ENCODE measurements around the gene KLHDC8A. TPM values are rescaled to one million over a fixed set of nuclear protein-coding genes. Genes with fewer than 3 reads are reported as not detected.

KLHDC8A gene
- total RNA-seq, 1 donor from 2014 or later = not detected

DNA sequence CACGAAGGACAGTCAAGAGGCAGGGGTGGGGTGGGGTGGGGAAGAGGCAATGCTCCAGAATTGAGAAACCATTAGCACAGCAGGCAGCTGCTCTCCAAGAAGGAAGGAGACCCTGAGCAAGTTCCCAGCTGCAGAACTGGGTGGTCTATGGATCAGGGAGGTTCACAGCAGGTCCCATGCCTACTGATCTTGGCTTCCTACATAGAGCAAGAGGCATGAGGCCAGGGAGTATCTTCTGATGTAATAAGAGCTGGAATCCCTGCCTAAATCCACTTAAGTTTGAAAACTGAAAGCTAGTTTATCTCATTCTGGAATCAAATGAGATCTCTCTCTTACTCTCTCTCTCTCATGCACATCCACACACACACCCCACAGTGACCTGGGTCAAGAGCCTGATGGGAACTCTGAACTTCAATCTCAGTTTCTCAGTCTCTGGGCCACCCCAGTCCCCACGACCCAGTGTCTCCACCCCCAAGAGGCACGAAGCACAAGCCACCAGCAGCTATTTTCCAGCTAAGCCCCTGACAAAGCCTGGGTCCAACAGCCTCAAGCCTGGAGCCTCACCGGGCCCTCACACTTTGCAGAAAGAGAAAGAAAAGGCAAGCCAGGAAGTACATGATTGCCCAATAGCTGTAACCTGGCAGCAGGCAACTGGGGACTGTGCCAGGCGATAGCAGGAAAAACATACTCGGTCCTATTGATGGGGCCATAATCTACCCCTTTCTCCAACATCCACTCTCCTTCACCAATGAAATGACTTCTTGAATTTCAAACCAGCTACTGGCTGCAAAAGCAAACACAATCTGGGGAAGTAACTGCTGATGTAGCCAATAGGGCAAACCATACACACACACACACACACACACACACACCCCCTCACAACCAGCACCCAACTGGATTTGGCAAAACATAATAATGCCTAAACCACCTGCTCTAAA is 37.4 kb downstream of the KLHDC8A start:
- TF ChIP-seq, protein P1, sequence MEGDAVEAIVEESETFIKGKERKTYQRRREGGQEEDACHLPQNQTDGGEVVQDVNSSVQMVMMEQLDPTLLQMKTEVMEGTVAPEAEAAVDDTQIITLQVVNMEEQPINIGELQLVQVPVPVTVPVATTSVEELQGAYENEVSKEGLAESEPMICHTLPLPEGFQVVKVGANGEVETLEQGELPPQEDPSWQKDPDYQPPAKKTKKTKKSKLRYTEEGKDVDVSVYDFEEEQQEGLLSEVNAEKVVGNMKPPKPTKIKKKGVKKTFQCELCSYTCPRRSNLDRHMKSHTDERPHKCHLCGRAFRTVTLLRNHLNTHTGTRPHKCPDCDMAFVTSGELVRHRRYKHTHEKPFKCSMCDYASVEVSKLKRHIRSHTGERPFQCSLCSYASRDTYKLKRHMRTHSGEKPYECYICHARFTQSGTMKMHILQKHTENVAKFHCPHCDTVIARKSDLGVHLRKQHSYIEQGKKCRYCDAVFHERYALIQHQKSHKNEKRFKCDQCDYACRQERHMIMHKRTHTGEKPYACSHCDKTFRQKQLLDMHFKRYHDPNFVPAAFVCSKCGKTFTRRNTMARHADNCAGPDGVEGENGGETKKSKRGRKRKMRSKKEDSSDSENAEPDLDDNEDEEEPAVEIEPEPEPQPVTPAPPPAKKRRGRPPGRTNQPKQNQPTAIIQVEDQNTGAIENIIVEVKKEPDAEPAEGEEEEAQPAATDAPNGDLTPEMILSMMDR (IDR thresholded peaks at IDR 0.05) = no peak
- no peak for DNase-seq (ENCODE audit: extremely low spot score, unreplicated experiment)
- Mint-ChIP-seq H3K27ac (ENCODE audit: unreplicated experiment) (peak overlapping the region; percentile 89), H3K4me3 (ENCODE audit: unreplicated experiment) (peak overlapping the region; percentile 95), H3K4me1 (ENCODE audit: unreplicated experiment) (peaks cover 59% of the 10 kb centered on the region), H3K27me3 (ENCODE audit: unreplicated experiment) (no peaks in the 10 kb centered on the region), H3K36me3 (ENCODE audit: unreplicated experiment) (no peaks in the 10 kb centered on the region), H3K9me3 (ENCODE audit: unreplicated experiment) (no peaks in the 10 kb centered on the region)

DNA sequence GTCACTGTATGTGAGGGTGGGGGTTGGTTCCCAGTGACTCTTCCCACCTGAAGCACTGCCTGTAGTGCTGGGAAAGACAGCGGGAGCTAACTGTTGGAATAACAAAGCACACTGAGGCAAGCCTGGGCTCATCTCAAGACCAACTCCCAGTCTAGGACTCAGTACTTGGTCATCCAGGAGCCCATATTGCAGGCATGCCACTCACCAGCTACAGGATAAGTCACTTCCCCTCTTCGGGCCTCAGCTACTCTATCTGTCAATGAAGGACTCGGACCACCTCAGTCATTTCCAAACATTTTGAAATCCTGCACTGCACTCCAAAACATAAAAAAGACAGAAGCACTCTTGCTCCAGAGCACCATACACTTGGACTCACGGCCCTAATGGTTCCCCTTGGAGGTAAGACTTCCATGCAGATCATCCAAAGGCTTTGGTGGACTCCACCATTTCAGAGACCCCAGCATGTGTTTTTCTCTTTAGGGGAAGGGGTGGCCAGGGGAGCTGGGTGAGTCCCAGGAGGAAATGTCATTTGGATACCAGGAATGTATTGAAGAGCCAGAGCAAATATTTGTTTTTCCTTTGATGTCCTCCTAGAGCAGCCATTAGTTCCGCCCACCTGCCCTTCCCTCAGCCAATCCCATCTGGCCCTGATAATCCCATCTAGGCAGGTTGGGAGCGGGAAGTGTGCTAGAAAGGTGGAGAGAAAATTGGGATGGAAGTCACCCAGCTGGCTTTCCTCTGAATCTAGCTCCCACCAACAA is 38.3 kb downstream of the KLHDC8A start:
- no peaks in the 10 kb centered on the region for H3K9me3 Mint-ChIP-seq (ENCODE audit: unreplicated experiment)
- peak overlapping the region; percentile 57 for H3K27ac Mint-ChIP-seq (ENCODE audit: unreplicated experiment)
- no peaks in the 10 kb centered on the region for H3K36me3 Mint-ChIP-seq (ENCODE audit: unreplicated experiment)
- no peak for DNase-seq (ENCODE audit: extremely low spot score, unreplicated experiment)
- no peaks in the 10 kb centered on the region for H3K27me3 Mint-ChIP-seq (ENCODE audit: unreplicated experiment)
- peaks cover 68% of the 10 kb centered on the region for H3K4me1 Mint-ChIP-seq (ENCODE audit: unreplicated experiment)
- peak overlapping the region; percentile 47 for H3K4me3 Mint-ChIP-seq (ENCODE audit: unreplicated experiment)
- TF ChIP-seq, protein P1 (IDR thresholded peaks at IDR 0.05) = no peak

DNA sequence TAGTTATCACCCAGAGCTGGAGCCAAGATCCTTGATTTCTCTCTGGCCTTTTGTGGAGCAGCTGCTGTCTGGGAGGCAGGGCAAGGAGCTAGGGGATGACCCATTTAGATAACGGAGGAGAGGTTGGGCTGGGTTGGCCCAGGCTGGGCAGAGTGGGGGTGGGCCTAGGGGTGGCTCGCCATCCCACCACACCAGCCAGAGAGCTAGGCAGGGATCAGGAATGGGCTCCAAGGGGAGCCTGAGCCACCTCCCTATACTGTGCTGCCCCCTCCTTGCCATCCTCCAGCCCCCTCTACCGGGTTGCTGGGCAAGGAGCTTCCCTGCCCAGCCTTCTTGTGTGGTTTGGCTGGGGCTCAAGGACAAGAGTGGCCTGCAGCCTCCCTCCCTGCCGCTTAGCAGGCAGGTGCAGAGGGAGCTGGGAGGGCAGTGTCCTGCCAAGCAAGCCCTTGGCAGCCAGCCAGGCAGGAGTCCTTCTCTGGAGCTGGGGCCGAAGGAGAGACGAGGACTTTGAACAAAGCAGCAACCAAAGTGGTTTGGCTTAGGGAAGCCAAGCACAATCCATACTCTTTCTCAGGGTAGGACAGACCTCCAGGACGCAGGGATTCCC is 39.3 kb downstream of the KLHDC8A start:
- TF ChIP-seq, protein P1 (IDR thresholded peaks at IDR 0.05) = peak; percentile 39
- Mint-ChIP-seq H3K27me3 (ENCODE audit: unreplicated experiment) (no peaks in the 10 kb centered on the region), H3K4me3 (ENCODE audit: unreplicated experiment) (peak overlapping the region; percentile 4), H3K27ac (ENCODE audit: unreplicated experiment) (peak overlapping the region; percentile 50), H3K4me1 (ENCODE audit: unreplicated experiment) (peaks cover 77% of the 10 kb centered on the region), H3K36me3 (ENCODE audit: unreplicated experiment) (no peaks in the 10 kb centered on the region), H3K9me3 (ENCODE audit: unreplicated experiment) (no peaks in the 10 kb centered on the region)
- DNase-seq (ENCODE audit: extremely low spot score, unreplicated experiment) = no peak

DNA sequence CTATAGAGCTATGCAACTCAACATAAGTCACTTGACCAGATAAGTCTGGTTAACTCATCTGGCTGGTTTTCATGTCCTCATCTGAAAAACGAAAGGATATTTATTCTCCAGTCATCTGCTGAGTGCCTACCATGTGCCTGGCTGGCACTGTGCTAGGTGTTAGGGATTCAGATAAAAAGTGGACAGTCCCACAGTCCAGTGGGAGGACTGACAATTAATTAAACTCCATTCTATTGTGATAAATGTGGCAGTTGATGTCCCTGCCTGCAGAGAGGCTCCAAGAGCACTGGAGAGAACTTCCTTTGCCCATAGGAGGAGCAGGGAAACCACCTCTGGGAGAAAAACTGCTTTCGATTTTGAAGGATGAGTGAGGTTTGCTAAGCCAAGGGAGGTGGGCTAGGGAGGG is 40.6 kb downstream of the KLHDC8A start:
- Mint-ChIP-seq H3K4me1 (ENCODE audit: unreplicated experiment) (peaks cover 76% of the 10 kb centered on the region), H3K27ac (ENCODE audit: unreplicated experiment) (peak overlapping the region; percentile 50), H3K4me3 (ENCODE audit: unreplicated experiment) (no peak overlapping the region), H3K9me3 (ENCODE audit: unreplicated experiment) (no peaks in the 10 kb centered on the region), H3K36me3 (ENCODE audit: unreplicated experiment) (peaks cover 5% of the 10 kb centered on the region), H3K27me3 (ENCODE audit: unreplicated experiment) (no peaks in the 10 kb centered on the region)
- no peak for DNase-seq (ENCODE audit: extremely low spot score, unreplicated experiment)
- TF ChIP-seq, protein P1 (IDR thresholded peaks at IDR 0.05) = no peak

Data from osteocyte (in vitro differentiated cells).